A549 (cell line): ENCODE data around the gene ANKRD35. TPM values are rescaled to one million over a fixed set of nuclear protein-coding genes. Genes with fewer than 3 reads are reported as not detected.
A peak's percentile ranks its signal among the peaks of the same experiment; 100 is the strongest.

ENCODE experiments used
- ATAC-seq, 2 experiments: fragments of 200-7000 bp in 1 of 2; fragments of >200 bp in 1 of 2; cut with Nextera tagmentation in 1 of 2; cut with Tn5 transposase in 1 of 2; 3 replicates each; pipeline versions ENCODE4 v1.8.0 to v1.9.1; 2018 to 2020; ENCODE audit warnings: mild to moderate bottlenecking in 1 of 2, moderate library complexity in 1 of 2
- CTCF ChIA-PET: fragments of 300-600 bp; sonication (Branson Sonifier 250); formaldehyde crosslinking; extraction: SDS; loops from one replicate; lab custom pipeline; 2021; ENCODE audit warnings: antibody characterized with exemption, inconsistent platforms; lab: Yijun Ruan, JAX
- POLR2A ChIA-PET: fragments of 350-600 bp; formaldehyde crosslinking; extraction: SDS; loops from one replicate; lab custom pipeline; 2021; ENCODE audit warnings: antibody characterized with exemption, inconsistent platforms; lab: Yijun Ruan, JAX
- DNase-seq, 2 experiments: peaks; one replicate each; pipeline versions ENCODE4 v3.0.0 to v3.0.0-alpha.2; 2011 to 2016; ENCODE audit warnings: low read depth in 1 of 2, low spot score in 1 of 2
- FAIRE-seq: peaks from 2 replicates; lab custom pipeline; 2011; peaks lifted over from hg19 to GRCh38; lab: Jason Lieb, UNC
- H3K27ac ChIP-seq, 2 experiments: fragments of >200 bp; sonication (Bioruptor Twin); formaldehyde crosslinking; 3 replicates each; pipeline ENCODE4 v1.5.1; 2016 to 2017
- H3K4me1 ChIP-seq: fragments of >200 bp; sonication (Bioruptor Twin); formaldehyde crosslinking; 3 replicates; pipeline ENCODE4 v1.6.1; 2016
- H3K4me2 ChIP-seq: fragments of >200 bp; sonication (Bioruptor Twin); formaldehyde crosslinking; 3 replicates; pipeline ENCODE4 v1.6.1; 2016
- H3K4me3 ChIP-seq: fragments of >200 bp; sonication (Bioruptor Twin); formaldehyde crosslinking; 3 replicates; pipeline ENCODE4 v1.5.1; 2016
- H3K9me3 ChIP-seq: fragments of >200 bp; sonication (Bioruptor Twin); formaldehyde crosslinking; 3 replicates; pipeline ENCODE4 v1.6.1; 2016
- BCL3 ChIP-seq: fragments of >200 bp; sonication (Bioruptor Twin); formaldehyde crosslinking; IDR thresholded peaks from 3 replicates; pipeline ENCODE4 v1.6.1; 2016
- CTCF ChIP-seq: fragments of >200 bp; sonication (Bioruptor Twin); formaldehyde crosslinking; IDR thresholded peaks from 3 replicates; pipeline ENCODE4 v1.5.1; 2016
- EP300 ChIP-seq, 2 experiments: fragments of >200 bp; sonication (Bioruptor Twin); formaldehyde crosslinking; IDR thresholded peaks; 2 replicates in 1 of 2; 3 replicates in 1 of 2; pipeline ENCODE4 v1.6.1; 2016 to 2017
- ESRRA ChIP-seq: fragments of 150-350 bp; IDR thresholded peaks from 2 replicates; pipeline ENCODE4 v1.6.1; 2014; ENCODE audit warnings: mild to moderate bottlenecking, low read length, borderline replicate concordance
- FOXS1 ChIP-seq: fragments of 250-450 bp; sonication (Bioruptor Pico); IDR thresholded peaks from 2 replicates; pipeline ENCODE4 v1.5.0; 2020; ENCODE audit warnings: mild to moderate bottlenecking, moderate library complexity
- GATA3 ChIP-seq: IDR thresholded peaks from 2 replicates; pipeline ENCODE4 v1.6.1; 2012; ENCODE audit warnings: borderline replicate concordance
- HDAC2 ChIP-seq: fragments of 200-600 bp; sonication (generic); IDR thresholded peaks from 2 replicates; pipeline ENCODE4 v1.6.1; 2016
- JUN ChIP-seq, 2 experiments: fragments of >200 bp; sonication (Bioruptor Twin); formaldehyde crosslinking; IDR thresholded peaks; 2 replicates in 1 of 2; 3 replicates in 1 of 2; pipeline ENCODE4 v1.6.1; 2016 to 2017
- PHF8 ChIP-seq: fragments of 200-600 bp; sonication (generic); IDR thresholded peaks from 2 replicates; pipeline ENCODE4 v1.6.1; 2016; ENCODE audit warnings: low read depth, mild to moderate bottlenecking, antibody characterized with exemption, moderate library complexity, borderline replicate concordance
- POLR2A ChIP-seq: IDR thresholded peaks from 2 replicates; pipeline ENCODE4 v1.6.1; 2012; ENCODE audit warnings: mild to moderate bottlenecking, low read length
- POLR2AphosphoS2 ChIP-seq: conservative IDR thresholded peaks from 2 replicates; pipeline ENCODE4 v1.6.1; 2012; ENCODE audit warnings: low read length, improper control_type of control experiment, inconsistent platforms
- RCOR1 ChIP-seq: fragments of 150-350 bp; IDR thresholded peaks from 2 replicates; pipeline ENCODE4 v1.6.1; 2014; ENCODE audit warnings: antibody characterized with exemption, low read length, low read depth
- REST ChIP-seq: fragments of 200-600 bp; sonication (generic); IDR thresholded peaks from 2 replicates; pipeline ENCODE4 v1.6.1; 2016; ENCODE audit warnings: antibody characterized with exemption, mild to moderate bottlenecking, moderate library complexity
- TFCP2L1 ChIP-seq: fragments of 250-450 bp; sonication (Bioruptor Pico); IDR thresholded peaks from 2 replicates; pipeline ENCODE4 v1.5.0; 2021; ENCODE audit warnings: mild to moderate bottlenecking
- TP53 ChIP-seq: fragments of 250-450 bp; sonication (Bioruptor Pico); IDR thresholded peaks from 2 replicates; pipeline ENCODE4 v1.5.0; 2021; ENCODE audit warnings: mild to moderate bottlenecking, moderate library complexity
- WGBS: methylation state at CpG from one replicate; pipeline ENCODE4 v1.1.6; 2017; ENCODE audit errors: missing lambda C conversion rate; 5-methylcytosine and 5-hydroxymethylcytosine counted together
- polyA plus RNA-seq, 4 experiments: library from polyadenylated mRNA; depleted of rRNA in 3 of 4; stranded (reverse); fragments of >200 nt; fragmentation: RNase III in 1 of 4; extraction: RNeasy Plus Mini Kit Qiagen cat#74134 plus additional on column Dnase treatment in 1 of 4; gene quantifications; 2 replicates in 3 of 4; 3 replicates in 1 of 4; pipeline ENCODE4 v1.2.3, GENCODE V29; 2011 to 2017

The ANKRD35 gene
- polyA plus RNA-seq, 2 of the 4 experiments (the other 2 are of a cell fraction): not detected

- TF ChIP-seq CTCF (no peak), FOXS1 (CRISPR knock-in tag) (no peak), PHF8 (peak; percentile 69; the same call in 1 of the 2 replicates), POLR2A (peak; percentile 69), GATA3 (no peak), RCOR1 (no peak), TP53 (no peak)
These were observed 26.1 kb downstream of the ANKRD35 start (continued) for GRCh38 chr1:145859491-145860023.

- H3K9me3 ChIP-seq: no peaks in the 10 kb centered on the region
- ChIA-PET CTCF (interaction anchor here (0.7 to 12.5 kb wide), 11 partner anchors 9 to 181 kb away, joined by 3 to 185 read pairs (median 6); partner anchors contain the start of genes ITGA10, NUDT17 and RBM8A), POLR2A (interaction anchor here (0.7 to 3.3 kb wide), 15 partner anchors 8 to 394 kb away, joined by 3 to 48 read pairs (median 7); partner anchors contain the start of genes ANKRD34A, ANKRD35, LIX1L and NUDT17)
- H3K4me2 ChIP-seq: peak within 1 kb of the TSS; percentile 90
- TF ChIP-seq HDAC2 (no peak), POLR2AphosphoS2 (no peak), EP300 (IDR thresholded peaks at IDR 0.05) (peak in 1 of 2 experiments; percentile 7; a peak in 1 of 5 replicates), BCL3 (0 out of 3 replicates have a peak, but pooled peaks have one; percentile 25), JUN (IDR thresholded peaks at IDR 0.05) (peak in 1 of 2 experiments; percentile 51; a peak in 3 of 5 replicates), REST (0 out of 2 replicates have a peak, but pooled peaks have one; percentile 7), TP53 (no peak), ESRRA (no peak), POLR2A (peak; percentile 43), TFCP2L1 (CRISPR knock-in tag) (no peak)
- TF ChIP-seq, all 56 proteins: peak for 5
- ATAC-seq (peak; percentile 83 to 95), DNase-seq (peak; percentile 92 to 93), FAIRE-seq (no peak)
- Histone ChIP-seq H3K4me3 (peak within 1 kb of the TSS; percentile 53), H3K4me1 (peaks cover 10% of the 10 kb centered on the region; the same call in 2 of the 3 replicates), H3K27ac (peak within 1 kb of the TSS; percentile 92 to 99)
- under 1% methylated on average over 15 of the region's 42 CpGs for WGBS
These were observed 26.7 kb downstream of the ANKRD35 start, which contains the start of gene PIAS3 for GRCh38 chr1:145858901-145859490. TSS of gene PIAS3 (minus strand) at chr1:145859081. CDS start at chr1:145858990, 91 bp downstream.
